Measurements from ENCODE around the gene FSD2.

Gene FSD2

DNA sequence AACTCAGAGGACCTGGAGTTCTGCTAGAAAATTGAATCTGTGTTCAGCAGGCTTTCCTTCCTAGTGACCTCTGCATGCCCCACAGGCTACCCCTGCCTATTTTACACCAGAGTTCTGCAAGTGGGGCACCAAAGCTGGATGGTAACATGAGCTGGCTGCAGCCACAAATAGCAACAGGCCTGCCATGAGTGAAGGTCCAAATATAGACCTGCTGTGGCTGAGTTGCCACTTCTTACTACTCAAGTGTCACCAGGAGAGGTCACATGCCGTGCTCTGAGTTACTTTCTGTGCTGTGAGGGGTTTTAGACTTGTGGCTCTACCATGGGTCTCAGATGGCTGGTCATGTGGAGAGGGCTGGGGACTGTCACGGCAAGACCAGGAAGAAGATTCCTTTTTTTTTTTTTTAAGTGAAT, at the start of gene FSD2:
Gene FSD2, minus strand, starts transcription at position 76 of the 413 bp plus-strand sequence. CDS start 18,679 bp downstream, outside the sequence.
- DNase-seq = peak in 1 of 3 experiments; percentile 80

GRCh38 chr15:82854554-82854953, 48.7 kb upstream of the FSD2 start:
- no peak for DNase-seq

- DNase-seq = no peak
Observed at GRCh38 chr15:82852941-82853561, 47.2 kb upstream of the FSD2 start.

- DNase-seq = no peak
Observed at GRCh38 chr15:82851981-82852511, 46.2 kb upstream of the FSD2 start.

DNA sequence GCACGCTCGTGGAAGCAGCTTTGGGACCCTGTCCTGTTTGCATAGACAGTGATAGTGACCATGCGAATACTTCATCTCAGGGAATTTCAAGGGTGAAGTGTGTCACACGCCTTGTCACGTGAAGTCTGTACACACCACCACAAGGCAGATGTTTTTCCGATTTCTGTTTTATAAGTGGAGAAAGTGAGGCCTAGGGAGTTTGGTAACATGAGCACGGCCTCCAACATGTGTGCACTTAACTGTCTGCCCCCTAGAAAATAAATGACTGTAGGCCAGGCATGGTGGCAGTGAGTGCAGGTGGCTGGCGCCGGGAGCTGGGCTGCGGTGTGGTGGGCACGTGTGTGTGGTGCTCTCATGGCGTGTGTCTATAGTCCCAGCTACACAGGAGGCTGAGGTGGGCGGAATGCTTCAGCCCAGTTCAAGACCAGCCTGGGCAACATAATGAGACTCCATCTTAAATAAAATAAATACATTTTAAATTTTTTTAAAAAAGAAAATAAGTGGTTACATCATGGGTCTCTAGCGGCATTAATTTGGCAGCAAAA, 45.5 kb upstream of the FSD2 start:
- DNase-seq = no peak

DNA sequence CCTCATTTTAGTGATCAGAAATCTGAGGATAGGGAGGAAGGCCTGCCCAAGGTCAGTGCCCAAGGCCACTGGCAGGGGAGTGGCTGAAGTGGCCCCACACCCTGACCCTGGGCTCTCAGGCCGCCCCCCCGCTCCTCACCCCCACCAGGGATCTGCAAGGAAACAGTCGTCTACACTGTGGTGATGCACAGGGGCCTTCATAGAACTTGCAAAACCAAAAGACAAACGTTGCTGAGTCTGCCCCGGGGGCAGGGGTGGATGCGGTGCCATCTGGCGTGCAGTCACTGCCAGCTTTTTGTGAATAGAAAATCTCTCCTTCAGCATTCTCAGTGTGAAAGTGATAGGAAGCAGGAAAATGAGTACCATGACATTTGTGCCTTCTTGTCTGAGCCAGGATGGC, 44.9 kb upstream of the FSD2 start:
- no peak for DNase-seq

- peak; percentile 19 to 77 (median 38) for DNase-seq
Observed at GRCh38 chr15:82849556-82850512, 44.0 kb upstream of the FSD2 start.

- DNase-seq = no peak
Observed at GRCh38 chr15:82848241-82848993, 42.5 kb upstream of the FSD2 start.

- no peak for DNase-seq
Observed at GRCh38 chr15:82847703-82848102, 41.8 kb upstream of the FSD2 start.

GRCh38 chr15:82846621-82847020, 40.8 kb upstream of the FSD2 start:
- DNase-seq = no peak

- no peak for DNase-seq
Observed at GRCh38 chr15:82845686-82846085, 39.8 kb upstream of the FSD2 start.

DNA sequence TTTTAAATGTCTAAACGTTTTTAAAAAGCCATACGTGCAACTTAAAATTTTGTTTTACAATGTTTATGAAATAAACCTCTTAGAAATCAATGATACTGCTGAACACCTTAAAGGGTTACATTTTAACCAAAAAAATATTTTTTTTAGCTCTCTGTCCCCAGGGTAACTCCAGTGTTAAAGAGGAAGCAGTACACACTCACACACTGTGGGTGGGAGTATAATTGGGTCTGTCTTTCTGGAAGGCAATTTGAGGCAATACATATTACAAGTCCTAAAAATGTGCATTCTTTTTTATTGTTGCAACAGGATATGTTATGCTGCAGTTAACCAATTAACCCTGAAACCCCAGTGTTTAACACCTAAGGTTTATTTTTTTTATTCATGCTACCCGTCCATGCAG, 37.7 kb upstream of the FSD2 start:
- no peak for DNase-seq

DNA sequence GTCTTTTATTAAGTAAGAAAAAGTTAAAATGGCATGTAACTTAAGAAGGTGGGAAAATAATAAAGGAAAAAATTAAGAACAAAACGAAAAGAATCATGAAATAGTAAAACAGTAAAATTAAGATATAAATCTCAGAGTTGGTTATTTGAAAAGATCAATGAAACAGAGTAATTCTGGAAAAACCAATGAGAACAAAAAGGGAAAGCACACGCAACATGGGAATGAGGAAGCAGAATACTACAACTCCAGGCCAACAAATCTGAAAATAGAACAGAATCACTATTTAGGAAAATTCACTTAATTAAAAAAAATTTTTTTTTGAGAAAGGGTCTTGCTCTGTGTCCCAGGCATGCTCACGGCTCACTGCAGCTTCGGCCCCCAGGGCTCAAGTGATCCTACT, 34.3 kb upstream of the FSD2 start:
- DNase-seq = no peak

DNA sequence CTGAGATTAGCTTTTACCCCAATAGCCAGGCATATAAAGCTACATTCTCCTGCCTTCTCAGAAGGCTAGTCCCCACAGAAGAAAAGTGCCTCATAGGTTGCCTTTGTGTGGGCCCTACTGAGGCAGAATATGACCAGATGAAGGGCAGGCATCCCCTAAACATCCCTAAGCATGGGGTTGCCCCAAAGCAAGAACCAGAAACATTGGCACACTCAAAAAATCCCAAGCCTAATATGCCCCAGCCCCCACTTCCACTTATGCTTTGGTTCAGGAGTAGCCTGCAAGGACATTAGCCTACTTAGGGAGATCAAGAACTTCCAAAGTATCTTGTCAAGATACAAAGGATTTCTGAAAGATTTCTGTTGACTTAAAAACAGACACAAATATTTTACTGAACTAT, 33.3 kb upstream of the FSD2 start:
- DNase-seq = no peak

GRCh38 chr15:82838096-82838735, 32.3 kb upstream of the FSD2 start:
- DNase-seq = no peak

DNA sequence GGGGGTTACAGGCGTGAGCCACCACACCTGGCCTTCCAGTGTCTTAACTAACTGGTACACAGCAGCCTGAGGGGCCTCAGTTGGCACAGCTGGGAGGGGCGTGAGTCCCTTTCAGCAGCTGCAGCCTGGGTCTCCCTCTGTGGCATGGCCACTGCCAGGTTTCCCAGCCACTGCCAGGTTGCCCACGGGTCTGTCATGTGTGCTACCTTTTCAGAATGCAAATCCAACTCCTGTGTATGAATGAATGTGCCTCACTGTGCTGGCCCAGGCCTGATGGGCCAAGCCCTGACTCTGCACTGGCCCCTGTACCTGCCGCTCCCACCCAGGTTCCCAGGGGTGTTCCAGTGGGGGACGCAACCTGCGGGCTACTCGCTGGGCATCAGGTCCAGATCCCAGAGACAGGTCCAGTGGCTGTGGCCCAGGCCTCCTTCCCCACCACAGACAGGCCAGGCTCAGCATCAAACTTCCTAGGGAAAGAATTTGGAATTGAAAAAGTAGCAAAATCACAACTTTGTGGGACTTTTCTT, 29.6 kb upstream of the FSD2 start:
- no peak for DNase-seq

DNA sequence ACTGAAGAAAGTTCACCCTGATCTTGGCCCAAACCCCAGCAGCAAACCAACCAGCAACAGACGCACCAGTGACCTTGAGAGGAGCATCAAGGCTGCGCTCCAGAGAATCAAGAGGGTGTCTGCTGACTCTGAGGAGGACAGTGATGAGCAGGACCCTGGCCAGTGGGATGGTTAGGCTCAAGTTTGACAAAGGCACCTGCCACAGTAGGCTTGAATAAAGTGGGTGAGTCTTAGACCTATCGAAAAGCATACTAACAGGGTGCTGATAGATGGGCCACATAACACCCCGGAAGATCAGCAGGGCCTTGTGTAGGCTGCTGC, 27.5 kb upstream of the FSD2 start:
- no peak for DNase-seq

DNA sequence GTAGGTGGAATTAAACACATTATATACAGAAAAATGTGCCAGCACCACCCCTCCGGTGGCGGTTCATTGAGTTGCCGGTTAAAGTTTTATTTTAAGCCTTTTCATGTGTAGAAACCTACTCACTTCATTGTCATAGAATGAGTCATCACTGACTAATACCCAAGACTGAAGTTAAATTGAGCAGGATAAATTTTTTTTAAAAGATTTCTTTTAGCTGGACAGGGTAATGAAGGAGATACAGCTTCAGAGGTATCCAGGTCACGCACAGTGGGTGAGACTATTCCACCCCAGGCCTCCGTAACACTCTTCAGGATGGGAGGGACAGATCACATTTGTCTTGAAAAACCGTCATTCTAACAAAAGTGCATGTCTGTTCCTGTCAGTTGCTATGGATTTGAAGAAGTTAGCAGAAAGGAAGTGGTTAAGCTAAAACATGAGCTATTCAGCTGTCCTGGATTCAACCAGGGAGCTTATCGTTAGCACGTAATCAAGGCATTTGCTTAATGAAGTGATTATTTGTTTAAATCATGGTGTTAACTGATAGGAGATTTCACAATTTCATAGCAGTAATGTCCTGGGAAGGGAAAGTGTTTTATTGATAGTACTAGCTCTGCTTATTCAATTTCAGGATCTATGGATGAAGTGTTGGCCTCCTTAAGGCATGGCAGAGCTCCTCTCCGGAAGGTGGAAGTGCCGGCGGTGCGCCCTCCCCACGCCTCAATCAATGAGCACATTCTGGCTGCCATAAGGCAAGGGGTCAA, 26.9 kb upstream of the FSD2 start:
- DNase-seq = no peak

DNA sequence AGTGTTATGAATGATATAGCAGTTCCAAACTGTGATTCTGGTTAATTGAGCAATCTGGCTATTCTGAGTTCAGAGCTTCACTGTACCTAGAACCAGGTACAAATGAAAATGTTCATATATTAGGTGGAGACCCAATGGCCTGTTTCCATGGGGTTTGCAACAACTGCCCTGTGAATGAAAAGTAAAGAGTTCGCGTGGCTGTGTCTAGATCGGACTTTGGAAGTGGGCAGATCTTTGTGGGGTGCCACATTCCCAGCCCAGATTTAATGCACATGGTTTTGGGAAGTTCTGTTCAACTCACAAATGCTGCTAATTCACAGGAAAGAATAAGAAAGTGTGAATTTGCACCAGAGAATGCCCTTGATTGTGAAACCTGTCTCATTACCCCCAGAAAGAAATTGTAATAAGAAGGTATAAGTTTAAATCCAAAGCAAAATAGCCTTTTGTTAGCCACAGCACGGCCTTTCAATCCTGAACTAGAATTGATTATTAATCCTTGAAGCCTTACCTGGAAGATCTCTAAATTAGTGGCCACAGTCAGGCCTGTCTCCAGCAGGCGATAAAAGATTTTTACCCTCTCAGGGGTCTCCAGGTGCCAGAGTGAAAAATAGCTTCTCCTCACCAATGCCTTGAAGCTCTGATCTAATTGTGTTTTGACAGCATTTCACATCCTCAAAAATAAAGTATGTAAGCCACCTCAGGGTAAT, 26.2 kb upstream of the FSD2 start:
- DNase-seq = no peak

GRCh38 chr15:82830427-82831173, 24.7 kb upstream of the FSD2 start:
- DNase-seq = no peak

All from NCI-H1417 (cell line).